ENCODE results near the gene FRK.
"Not testable (repeated sequence)": the region's sequence is repeated elsewhere in the genome, so short reads cannot be mapped to it uniquely, and the experiment has no call there.

FRK gene

DNA sequence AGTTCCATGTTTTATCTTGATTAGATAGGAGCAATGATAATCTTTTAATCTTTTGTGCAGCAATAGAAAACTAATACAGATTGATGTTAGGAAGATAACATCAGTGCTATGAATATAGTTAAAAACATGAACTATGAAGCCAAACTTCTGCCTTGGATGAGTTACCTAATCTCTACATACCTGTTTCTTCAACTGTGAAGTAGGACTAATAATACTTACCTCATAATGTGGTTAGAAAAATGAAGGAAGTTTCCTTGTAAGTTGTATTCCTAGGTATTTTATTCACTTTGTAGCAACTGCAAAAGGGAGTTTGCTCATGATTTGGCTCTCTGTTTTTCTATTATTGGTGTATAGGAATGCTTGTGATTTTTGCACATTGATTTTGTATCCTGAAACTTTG, 111.9 kb downstream of the FRK start:
- H3K4me3 ChIP-seq (ENCODE audit: low read depth, low read length) = no peak overlapping the region
- TF ChIP-seq, protein P1, sequence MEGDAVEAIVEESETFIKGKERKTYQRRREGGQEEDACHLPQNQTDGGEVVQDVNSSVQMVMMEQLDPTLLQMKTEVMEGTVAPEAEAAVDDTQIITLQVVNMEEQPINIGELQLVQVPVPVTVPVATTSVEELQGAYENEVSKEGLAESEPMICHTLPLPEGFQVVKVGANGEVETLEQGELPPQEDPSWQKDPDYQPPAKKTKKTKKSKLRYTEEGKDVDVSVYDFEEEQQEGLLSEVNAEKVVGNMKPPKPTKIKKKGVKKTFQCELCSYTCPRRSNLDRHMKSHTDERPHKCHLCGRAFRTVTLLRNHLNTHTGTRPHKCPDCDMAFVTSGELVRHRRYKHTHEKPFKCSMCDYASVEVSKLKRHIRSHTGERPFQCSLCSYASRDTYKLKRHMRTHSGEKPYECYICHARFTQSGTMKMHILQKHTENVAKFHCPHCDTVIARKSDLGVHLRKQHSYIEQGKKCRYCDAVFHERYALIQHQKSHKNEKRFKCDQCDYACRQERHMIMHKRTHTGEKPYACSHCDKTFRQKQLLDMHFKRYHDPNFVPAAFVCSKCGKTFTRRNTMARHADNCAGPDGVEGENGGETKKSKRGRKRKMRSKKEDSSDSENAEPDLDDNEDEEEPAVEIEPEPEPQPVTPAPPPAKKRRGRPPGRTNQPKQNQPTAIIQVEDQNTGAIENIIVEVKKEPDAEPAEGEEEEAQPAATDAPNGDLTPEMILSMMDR (IDR thresholded peaks at IDR 0.05; ENCODE audit: borderline replicate concordance, insufficient read depth, low read depth, low read length) = no peak

DNA sequence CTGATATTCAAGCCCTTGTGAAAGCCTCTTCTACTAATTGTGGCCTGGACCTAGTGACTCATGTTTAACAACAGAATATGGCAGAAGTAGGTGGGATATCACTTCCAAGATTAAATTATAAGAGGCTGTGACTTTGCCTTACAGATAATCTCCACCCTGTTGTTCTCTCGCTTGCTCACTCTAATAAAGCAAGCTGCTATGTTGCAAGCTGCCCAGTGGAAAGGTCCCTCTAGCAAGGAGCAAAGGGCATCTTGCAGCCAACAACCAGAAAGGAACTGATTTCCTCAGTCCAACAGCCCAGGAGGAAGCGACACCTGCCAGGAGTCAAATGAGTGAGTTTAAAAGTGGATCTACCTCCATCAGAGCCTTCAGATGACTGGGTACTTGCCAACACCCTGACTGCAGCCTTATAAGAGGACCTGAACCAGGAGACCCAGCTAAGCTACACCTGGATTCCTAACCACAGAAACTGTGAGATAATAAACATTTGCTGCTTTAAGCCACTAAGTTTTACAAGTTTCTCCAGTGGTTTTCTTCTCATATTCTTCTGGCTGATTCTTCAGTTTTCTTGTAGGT, 112.6 kb downstream of the FRK start:
- TF ChIP-seq, protein P1 (IDR thresholded peaks at IDR 0.05; ENCODE audit: borderline replicate concordance, insufficient read depth, low read depth, low read length) = no peak
- H3K4me3 ChIP-seq (ENCODE audit: low read depth, low read length) = no peak overlapping the region

DNA sequence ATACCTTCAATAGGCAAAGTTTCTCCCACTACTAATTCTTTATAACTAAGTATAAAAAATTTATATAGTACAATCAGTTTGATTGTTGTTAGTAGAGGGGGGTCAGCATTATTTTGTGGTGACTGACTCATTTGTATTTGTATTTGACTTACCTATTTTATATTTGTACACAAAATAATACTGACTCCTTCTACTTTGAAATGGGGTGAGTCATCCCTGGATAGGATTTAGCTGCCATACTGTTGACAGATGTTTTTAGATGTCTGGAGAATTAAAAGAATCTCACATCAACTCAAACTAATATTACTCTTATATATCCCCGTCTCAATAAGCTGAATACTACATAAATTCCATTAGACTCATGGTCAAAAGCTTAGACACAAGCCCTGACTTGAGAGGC, 114.9 kb downstream of the FRK start:
- H3K4me3 ChIP-seq (ENCODE audit: low read depth, low read length) = no peak overlapping the region
- TF ChIP-seq, protein P1 (IDR thresholded peaks at IDR 0.05; ENCODE audit: borderline replicate concordance, insufficient read depth, low read depth, low read length) = no peak

DNA sequence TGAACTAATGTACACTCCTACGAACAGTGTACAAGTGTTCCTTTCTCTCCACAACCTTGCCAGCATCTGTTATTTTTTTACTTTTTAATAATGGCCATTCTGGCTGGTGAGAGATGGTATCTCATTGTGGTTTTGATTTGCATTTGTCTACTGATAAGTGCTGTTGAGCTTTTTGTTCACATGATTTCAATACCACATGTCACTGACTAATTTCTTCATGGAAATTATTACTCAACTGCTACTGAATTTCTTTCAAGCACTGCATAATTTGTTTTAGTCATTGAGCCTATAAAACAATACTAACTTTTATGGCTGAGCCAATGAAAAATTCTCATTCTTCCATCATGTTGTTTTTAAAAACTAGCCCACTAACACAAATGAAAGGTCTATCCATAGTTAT, 115.4 kb downstream of the FRK start:
- TF ChIP-seq, protein P1 (IDR thresholded peaks at IDR 0.05; ENCODE audit: borderline replicate concordance, insufficient read depth, low read depth, low read length) = no peak
- no peak overlapping the region for H3K4me3 ChIP-seq (ENCODE audit: low read depth, low read length)

DNA sequence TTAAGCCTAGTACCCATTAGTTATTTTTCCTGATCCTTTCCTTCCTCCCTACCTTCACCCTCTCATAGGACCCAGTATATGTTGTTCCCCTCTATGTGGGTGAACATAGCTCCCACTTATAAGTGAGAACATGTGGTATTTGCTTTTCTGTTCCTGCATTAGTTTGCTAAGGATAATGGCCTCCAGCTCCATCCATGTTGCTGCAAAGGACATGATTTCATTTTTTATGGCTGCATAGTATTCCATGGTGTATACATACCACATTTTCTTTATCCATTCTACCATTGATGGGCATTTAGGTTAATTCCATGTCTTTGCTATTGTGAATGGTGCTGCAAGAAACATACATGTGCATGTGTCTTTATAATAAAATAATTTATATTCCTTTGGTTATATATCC, 115.9 kb downstream of the FRK start:
- not testable (repeated sequence) for H3K4me3 ChIP-seq (ENCODE audit: low read depth, low read length)

DNA sequence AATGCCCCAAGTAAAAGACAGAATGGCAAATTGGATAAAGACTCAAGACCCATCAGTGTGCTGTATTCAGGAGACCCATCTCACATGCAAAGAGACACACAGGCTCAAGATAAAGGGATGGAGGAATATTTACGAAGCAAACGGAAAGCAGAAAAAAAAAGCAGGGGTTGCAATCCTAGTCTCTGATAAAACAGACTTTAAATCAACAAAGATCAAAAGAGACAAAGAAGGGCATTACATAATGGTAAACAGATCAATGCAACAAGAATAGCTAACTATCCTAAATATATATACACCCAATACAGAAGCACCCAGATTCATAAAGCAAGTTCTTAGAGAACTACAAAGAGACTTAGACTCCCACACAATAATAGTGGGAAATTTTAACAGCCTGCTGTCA, 123.2 kb downstream of the FRK start:
- H3K4me3 ChIP-seq (ENCODE audit: low read depth, low read length) = not testable (repeated sequence)

DNA sequence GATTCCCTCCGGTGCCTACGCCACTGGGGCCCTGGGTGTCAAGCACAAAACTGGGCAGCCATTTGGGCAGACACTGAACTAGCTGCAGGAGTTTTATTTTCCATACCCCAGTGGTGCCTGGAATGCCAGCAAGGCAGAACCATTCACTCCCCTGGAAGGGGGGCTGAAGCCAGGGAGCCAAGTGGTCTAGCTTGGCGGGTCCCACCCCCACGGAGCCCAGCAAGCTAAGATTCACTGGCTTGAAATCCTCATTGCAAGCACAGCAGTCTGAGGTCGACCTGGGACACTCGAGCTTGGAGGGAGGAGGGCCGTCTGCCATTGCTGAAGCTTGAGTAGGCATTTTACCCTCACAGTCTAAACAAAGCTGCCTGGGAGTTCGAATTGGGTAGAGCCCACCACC, 125.3 kb downstream of the FRK start:
- H3K4me3 ChIP-seq (ENCODE audit: low read depth, low read length) = no peak overlapping the region
- TF ChIP-seq, protein P1 (IDR thresholded peaks at IDR 0.05; ENCODE audit: borderline replicate concordance, insufficient read depth, low read depth, low read length) = no peak

DNA sequence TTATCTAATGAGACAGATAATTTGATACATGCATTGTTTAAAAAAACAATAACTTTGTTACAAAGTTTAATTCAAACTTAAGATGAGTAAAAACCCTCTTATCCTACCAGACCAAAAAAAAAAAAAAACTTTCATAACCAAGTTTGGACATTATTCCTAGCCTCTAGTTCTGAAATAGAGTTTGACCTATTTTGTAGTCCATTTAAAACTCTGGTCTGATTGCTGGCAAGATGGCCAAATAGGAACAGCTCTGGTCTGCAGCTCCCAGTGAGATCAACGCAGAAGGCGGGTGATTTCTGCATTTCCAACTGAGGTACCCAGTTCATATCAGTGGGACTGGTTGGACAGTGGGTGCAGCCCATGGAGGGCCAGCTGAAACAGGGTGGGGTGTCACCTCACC, 125.9 kb downstream of the FRK start:
- no peak overlapping the region for H3K4me3 ChIP-seq (ENCODE audit: low read depth, low read length)
- TF ChIP-seq, protein P1 (IDR thresholded peaks at IDR 0.05; ENCODE audit: borderline replicate concordance, insufficient read depth, low read depth, low read length) = no peak

All from GM12875 (cell line).